IPS-18c (cell line): ENCODE measurements around the gene ETV3L.
"Not testable (repeated sequence)": the region's sequence is repeated elsewhere in the genome, so short reads cannot be mapped to it uniquely, and the experiment has no call there.

Source experiments
- H3K4me3 ChIP-seq: 2 replicates; pipeline ENCODE4 v1.7.0; 2013; ENCODE audit warnings: low read depth, mild to moderate bottlenecking, low read length, moderate library complexity; ENCODE audit not compliant: insufficient read depth
- H3K9me3 ChIP-seq: one replicate; pipeline ENCODE4 v1.6.1; 2013; ENCODE audit warnings: mild to moderate bottlenecking, low read length, moderate library complexity; ENCODE audit not compliant: control insufficient read depth, insufficient read depth

Gene ETV3L

GRCh38 chr1:157055729-157056128 is 43.9 kb downstream of the ETV3L start:
- H3K9me3 ChIP-seq, H3K4me3 ChIP-seq: not testable (repeated sequence)

DNA sequence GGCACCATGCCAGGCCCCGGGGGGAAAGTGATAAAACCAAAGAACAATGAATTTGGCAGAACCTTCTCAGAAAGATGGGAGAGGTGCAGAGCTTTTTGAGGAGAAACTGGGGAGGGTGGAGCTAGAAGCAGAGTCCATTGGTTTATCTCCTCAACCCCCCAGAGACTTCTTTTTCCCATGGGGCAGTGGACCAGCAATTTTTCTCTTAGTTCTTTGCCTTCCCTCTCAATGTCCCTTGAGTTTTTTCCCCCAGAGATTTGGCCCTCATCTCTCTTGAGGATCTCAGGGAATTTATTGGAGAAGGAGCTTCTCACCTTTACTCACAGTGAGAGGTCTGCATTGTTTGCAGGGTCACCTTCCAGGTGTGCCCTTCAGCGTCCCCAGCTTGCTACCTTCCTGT is 48.8 kb downstream of the ETV3L start:
- no peaks in the 10 kb centered on the region for H3K9me3 ChIP-seq
- H3K4me3 ChIP-seq, result no peak overlapping the region

DNA sequence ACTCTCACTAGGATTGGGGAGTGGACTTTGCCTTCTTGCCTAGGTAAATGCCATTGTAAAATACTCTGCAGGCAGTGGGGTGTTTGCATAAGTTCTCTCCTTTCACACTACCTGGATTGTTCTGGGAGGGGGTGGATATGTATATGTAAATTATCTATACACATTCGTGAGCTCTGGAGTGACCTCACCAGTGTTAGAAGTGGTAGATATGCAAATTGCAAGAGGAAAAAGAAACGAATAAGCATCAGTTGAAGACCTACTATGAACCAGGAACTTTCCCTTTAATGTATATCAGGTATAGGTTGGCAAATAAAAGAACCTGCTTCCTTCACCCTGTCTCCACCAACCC is 52.6 kb downstream of the ETV3L start:
- Histone ChIP-seq H3K9me3 (no peaks in the 10 kb centered on the region), H3K4me3 (no peak overlapping the region)

DNA sequence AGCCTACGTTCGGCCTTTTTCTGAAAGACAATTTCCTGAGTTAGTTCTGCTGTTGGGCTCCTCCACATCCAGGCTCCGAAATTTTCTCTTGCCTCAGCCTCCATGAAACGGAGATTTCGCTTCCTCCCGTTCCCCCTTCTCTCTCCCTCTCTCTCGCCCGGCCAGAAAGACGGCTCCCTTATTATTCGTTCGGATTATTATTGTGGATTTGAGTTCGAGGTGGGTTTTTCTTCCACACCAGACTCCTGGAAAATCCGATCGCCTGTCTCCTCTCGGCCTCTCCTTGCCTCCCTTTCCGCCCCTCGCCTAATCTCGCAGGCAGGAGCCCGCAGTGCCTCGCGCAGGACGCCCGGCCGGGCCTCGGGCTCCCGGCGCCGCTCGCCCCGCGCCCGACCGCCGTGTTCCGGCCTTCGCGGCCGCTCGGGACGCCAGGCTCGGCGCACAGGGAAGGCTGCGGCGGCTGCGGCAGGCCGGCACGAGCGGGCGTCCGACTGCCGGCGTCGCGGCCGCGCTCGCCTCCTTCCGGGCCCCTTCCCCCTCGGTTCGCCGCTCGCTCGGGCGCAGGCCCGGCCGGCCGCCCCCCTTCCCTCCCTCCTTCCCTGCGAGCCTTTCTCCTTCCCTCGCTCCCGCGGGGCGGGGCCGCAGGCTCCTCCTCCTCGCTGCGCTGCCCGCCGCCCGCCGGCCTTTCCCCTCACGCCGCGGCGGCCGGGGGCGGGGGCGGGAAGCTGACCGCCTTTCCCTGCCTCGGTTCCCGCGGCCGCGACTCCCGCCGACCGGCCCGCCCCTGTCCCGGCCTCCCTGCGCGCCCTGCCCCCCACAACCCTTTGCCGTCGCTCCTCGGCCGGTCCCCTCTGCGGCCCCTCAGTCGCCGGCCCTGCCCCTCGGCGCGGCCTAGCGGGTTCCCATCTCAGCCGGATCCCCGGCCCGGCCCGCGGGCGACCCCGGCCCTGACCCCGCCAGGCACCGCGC is 54.1 kb downstream of the ETV3L start, which contains the start of gene ARHGEF11:
ARHGEF11 (minus strand) TSS at position 493 of the 969 bp plus-strand sequence. CDS start 1,412 bp downstream, outside the sequence.
- H3K9me3 ChIP-seq, result no peaks in the 10 kb centered on the region
- peak within 1 kb of the TSS; percentile 91 for H3K4me3 ChIP-seq

- peak overlapping the region; percentile 91 for H3K4me3 ChIP-seq
- no peaks in the 10 kb centered on the region for H3K9me3 ChIP-seq
Observed at GRCh38 chr1:157044326-157044725, 55.3 kb downstream of the ETV3L start.

DNA sequence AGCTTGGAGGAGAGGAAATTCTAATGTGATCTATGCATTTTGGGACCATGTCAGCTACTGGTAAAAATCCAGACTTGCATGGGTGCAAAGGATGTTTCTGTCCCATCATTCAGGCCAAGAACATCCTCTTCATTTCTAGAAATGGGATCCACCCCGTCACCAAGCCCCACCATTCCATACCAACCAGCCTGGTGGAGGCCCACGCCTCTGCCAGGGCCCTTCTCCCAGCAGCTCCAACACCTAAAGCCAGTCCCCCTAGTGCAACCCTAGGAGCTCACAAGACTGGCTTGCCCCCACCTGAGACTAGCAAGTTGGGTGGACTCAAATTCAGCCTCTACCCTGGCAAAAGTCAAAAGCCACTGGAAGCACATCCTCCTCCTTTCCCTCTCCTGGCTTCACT is 55.9 kb downstream of the ETV3L start:
- peak overlapping the region; percentile 91 for H3K4me3 ChIP-seq

DNA sequence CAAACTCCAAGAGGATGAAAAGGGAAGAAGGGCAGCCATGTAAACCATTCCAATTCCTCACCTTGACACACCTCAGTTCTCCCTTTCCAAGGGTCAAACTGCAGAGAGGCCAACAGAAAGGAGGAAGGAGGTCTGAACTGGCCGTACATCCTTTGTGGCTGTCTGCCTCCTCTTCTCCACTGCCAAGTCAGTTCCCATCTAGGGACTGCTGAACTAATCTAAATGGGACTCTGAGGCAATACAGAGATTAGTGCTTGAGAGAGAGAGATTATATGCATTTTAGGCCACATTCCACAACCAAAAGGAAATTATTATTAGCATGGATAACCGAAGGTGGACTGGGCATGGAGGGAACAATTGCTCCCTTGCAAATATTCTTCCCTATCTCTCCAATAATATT is 56.8 kb downstream of the ETV3L start:
- peak overlapping the region; percentile 91; the same call in 1 of the 2 replicates for H3K4me3 ChIP-seq
- no peaks in the 10 kb centered on the region for H3K9me3 ChIP-seq

More for the DNA sequence above, 55.9 kb downstream of the ETV3L start:
- H3K9me3 ChIP-seq, result no peaks in the 10 kb centered on the region
